Daoy (cell line): ENCODE data around the gene PHGDH. TPM values are rescaled to one million over a fixed set of nuclear protein-coding genes. Genes with fewer than 3 reads are reported as not detected.

Source experiments
- DNase-seq: peaks from one replicate; pipeline ENCODE4 v3.0.0-alpha.2; 2015; ENCODE audit warnings: low read depth
- total RNA-seq: library from RNA; depleted of rRNA; stranded (reverse); fragments of >200 nt; shearing (Covaris generic); gene quantifications from 2 replicates; pipeline ENCODE4 v1.2.3, GENCODE V29; 2014

PHGDH gene
- total RNA-seq, 1 experiment from 2014 or later, result 166 TPM

DNA sequence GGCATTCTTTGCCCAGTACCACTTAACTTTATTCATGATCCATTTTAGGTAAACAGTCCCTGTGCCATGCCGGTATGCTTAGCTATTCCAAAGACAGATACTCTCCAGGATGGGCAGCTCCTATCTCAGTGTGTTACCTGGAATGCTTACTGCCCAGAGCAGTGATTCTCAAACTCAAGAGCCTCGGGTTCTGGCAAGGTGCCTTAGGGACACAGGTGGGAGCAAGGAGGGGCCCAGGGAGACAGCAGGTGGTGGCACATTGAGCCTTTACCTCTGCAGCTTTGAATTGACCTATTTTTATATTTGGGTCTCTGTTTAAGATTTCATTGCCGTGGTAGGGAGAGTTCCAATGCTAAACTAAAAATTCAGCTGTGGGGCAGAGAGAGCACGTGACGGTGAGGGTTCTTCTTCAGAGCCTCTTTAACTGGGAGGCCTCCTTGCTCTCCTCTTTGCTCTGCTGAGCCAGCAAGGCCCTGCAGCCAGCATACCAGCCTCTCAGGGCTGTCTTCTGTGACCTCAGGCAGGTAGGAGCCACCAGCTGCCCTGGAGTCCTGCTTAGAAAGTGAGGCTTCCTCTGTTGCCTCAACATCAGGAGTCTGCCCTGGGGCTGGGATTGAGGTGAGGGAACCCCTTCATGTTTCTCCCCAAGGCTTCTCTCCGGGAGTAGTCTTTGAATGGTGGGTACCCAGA is 20.2 kb downstream of the PHGDH start:
- DNase-seq, result no peak

DNA sequence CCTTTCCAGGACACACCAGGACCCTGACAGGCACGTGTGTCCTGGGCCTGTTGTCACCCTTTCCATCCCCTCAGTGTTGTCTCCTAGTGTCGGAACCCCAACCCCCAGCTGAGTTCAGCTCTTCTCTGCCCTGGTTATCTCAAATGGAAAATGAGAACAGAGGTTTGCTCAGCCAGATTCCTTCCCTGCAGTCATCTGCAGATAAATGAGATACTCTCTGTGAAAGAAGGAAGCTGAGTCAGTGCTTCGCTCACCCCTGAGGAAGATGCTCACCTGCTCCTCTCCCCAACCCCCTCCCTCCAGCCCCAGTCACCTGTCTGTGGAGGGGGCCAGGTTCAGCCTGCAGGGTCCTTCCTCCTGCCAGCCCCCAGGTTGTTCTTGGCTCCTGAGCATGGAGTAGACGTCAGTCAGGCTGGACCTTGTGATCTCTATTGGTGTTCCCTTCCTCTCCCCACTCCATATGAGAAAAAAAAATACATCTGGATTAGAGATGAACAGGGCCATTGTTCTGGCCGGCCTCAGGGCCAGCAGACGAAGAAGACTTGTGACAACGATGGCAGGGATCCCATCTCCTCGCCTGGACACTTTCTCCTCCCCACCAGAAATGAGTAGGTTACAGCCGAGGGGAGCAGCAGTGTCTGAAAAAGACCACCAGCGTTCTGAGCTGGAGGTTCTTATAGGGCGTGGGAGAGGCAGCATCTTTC is 20.9 kb downstream of the PHGDH start:
- no peak for DNase-seq

DNA sequence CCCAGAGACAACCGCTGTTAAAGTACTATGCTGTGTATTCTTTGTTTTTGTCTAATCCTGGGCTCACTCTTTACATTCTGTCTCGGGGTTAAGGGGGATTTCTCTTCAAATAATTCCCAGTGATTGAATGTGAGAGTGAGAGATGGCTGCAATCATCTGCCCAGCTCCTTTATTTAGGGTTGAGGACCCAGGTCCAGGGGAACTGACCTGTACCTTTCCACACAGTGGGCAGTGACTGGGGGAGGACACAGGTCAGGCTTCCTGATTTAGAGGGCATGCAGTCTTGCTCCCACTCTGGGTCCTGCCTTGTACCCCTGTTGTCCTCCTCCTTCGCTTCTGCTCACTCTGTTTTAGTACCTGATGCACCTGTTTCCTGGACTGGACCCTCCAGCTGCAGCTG is 22.0 kb downstream of the PHGDH start:
- DNase-seq, result no peak

DNA sequence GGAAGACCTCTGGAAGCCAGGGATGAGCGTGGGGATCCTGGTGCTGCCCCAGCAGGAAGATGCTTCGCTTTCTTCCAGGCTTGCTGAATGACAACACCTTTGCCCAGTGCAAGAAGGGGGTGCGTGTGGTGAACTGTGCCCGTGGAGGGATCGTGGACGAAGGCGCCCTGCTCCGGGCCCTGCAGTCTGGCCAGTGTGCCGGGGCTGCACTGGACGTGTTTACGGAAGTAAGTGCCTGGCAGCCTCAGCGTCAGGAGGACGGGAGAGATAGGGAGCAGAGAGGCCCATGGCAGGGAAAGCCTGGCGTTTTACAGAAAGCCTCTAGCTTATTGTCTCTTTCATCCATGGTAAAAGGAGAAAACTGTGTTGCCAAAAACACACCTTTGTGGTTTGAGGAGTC is 23.5 kb downstream of the PHGDH start:
- DNase-seq, result no peak

DNA sequence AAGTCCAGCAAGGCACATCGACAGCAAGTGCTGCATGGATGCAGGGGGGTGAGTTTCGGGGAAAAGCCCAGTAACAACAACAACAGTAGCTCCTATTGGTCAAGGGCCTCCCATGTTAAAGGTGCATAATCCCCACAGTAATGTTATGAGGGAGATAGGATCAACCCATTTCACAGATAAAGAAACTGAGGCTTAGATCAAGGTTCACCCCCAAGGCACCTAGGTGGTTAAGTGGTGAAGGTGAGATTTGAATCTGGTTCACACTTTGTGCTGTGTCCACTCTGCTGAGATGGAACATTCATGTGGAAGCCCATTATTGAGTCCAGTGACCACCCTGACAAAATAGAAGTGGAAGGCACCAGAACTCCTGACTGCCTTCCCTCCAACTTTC is 24.9 kb downstream of the PHGDH start:
- no peak for DNase-seq

GRCh38 chr1:119737040-119737682 is 25.4 kb downstream of the PHGDH start:
- DNase-seq, result no peak

GRCh38 chr1:119738100-119738720 is 26.5 kb downstream of the PHGDH start:
- no peak for DNase-seq

DNA sequence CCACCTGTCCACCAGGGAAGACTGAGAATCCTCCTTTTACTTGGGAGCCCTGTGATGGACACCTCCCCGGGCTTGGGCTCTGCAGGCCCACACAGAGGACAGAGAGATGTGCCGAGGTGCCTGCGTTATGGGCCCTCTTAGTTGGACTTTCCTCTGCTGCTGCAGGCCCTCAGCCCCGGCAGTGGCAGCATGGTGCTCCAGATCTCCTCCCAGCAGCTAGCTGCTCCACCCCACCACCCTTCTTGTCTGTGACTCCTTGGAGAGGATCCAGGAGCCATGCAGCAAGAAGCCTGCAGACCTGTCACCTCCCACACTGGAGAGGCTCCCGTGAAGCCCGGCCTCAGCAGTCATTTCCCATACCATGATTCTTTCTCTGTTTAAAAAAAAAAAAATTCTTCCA is 27.4 kb downstream of the PHGDH start:
- no peak for DNase-seq

GRCh38 chr1:119740261-119740660 is 28.5 kb downstream of the PHGDH start:
- no peak for DNase-seq

DNA sequence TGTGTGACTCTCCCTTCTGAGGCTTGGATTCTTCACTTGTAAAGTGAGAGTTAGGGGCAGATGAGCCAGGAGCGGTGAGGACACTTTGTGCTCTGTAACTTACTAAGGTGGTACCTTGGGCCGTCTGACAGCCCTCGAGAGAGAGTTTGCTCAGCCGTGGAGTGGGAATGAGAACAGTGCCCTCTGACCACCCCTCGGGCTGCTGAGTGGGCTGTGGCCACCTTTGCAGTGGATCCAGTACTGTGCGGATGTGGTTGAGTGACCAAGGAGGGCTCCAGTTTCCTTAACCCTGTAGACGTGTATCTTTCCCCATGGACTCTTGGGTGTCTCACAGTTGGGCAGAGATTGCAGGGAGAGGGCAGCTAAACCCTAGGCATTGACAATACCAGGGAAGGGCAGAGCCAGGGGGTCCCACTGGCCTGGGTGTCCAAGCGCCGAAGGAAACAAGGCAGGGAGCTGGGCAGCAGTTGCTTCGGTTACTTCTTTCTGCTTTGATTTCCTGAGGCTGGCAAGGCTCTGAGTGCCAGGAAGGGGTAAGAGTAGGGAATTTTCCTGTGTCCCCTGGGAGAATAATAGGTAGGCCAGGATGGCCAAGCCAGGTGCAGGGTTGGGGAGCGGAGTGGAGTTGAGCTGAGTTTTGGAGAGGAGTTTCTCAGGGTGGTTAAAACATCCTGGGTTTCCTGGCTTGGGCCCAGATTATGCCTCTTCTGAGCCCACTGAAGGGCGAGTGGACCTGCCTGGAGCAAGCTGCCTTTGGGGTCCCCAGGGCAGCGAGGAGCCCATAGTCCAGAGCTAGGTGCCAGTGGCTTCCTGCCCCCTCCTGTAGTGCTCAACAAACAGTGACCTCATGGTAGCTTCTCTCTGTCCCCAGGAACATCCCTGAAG is 29.4 kb downstream of the PHGDH start:
- DNase-seq, result no peak

DNA sequence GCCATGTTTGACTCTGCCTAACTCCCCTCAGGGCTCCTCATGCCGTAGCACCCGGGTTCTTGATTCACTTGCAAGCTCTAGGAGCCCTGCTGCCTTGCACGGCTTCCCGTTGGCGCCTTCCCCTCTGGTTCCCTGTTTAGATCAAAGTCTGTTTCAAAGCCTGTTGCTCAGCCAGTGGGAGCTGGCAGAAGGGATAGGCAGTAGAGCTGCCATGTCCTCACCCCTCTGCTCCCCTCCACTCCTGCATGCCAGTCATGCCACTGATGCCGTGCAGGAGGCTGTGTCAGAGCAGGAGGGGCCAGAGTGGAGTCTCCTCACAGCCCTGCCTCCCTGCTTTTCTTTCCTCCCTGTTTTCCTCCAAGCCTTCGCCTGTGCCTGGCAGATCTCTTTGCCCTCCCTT is 30.5 kb downstream of the PHGDH start:
- DNase-seq, result no peak

- no peak for DNase-seq
Observed at GRCh38 chr1:119742677-119743076, 30.9 kb downstream of the PHGDH start.

- DNase-seq, result peak; percentile 25
Observed at GRCh38 chr1:119743308-119743707, 31.6 kb downstream of the PHGDH start.

- DNase-seq, result peak; percentile 87
Observed at GRCh38 chr1:119743776-119744597, 32.3 kb downstream of the PHGDH start.

- no peak for DNase-seq
Observed at GRCh38 chr1:119744598-119744942, 32.8 kb downstream of the PHGDH start.

- no peak for DNase-seq
Observed at GRCh38 chr1:119745034-119745433, 33.3 kb downstream of the PHGDH start.

- no peak for DNase-seq
Observed at GRCh38 chr1:119747451-119747850, 35.7 kb downstream of the PHGDH start.

DNA sequence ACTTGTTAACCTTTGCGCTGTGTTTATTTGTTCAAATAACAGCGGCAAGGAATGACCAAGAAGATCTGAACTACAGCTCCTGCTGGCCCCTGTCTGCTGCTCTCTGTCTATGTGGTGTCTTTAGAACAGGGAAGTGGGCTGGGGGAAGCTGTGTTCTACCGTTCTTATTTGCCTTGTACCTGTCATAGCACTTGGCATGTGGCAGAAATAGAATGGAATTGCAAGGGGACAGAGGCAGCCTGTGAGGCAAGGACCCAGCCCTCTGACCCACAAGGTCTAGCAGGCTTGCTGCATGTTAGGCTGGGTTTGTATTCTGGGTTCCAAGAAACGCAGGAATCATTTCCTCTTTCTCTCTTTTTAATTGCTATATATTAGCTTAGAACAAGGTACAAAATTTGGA is 36.3 kb downstream of the PHGDH start:
- no peak for DNase-seq

- DNase-seq, result no peak
Observed at GRCh38 chr1:119752592-119752991, 40.9 kb downstream of the PHGDH start.

DNA sequence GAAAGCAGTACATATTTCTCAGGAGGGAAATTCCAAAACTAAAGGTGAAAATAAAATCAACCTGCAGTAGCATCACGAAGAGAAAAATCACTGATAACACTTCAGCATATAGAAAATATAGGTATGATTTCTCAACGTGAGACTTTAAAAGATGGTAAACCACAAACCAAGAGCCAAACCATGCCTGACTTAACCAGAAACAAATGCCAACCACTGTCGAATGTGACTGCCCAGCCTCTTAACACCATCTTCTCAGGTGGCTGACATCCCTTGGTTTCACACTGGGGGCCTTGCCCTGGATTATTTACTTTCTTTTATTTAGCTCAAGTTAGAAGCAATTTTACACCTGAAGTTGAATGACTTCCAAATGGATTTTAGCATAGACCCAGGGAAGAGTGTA is 46.9 kb downstream of the PHGDH start:
- DNase-seq, result no peak

DNA sequence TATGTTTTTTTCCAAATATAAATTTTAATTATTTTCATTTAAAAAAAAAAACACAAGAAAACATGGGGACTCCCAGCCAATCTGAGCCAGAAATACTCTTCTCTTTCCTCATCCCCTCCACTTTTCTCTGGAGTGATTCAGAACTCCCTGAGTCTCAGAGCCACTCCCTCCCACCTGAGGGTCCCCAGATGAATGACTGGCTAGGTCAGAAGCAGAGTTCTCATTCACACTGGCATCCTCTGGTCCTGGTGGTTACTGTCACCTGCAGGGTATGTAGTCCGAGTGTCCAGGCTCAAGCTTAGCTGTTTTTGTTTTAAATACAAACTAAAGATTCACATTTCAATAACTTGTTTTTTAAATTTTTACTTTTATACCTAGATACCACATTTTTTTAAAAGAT is 50.7 kb downstream of the PHGDH start:
- no peak for DNase-seq
